ENCODE results near the gene NCK1.
"Not testable (repeated sequence)": the region's sequence is repeated elsewhere in the genome, so short reads cannot be mapped to it uniquely, and the experiment has no call there.

NCK1 gene

GRCh38 chr3:136860541-136860940 lies 1.5 kb upstream of the NCK1 start:
- Histone ChIP-seq H3K27me3 (ENCODE audit: low read depth, low read length) (no peaks in the 10 kb centered on the region), H2AFZ (ENCODE audit: low read depth, low read length) (no peak overlapping the region), H3K4me3 (ENCODE audit: low read length) (peak overlapping the region; percentile 95), H3K27ac (ENCODE audit: low read length) (no peak overlapping the region), H3K4me2 (ENCODE audit: low read length) (peak overlapping the region; percentile 97), H3K79me2 (ENCODE audit: low read length) (peaks cover 37% of the 10 kb centered on the region), H3K36me3 (replicated peaks; ENCODE audit: low read depth, low read length) (peaks cover 22% of the 10 kb centered on the region), H4K20me1 (ENCODE audit: insufficient read depth, low read length) (peaks cover 10% of the 10 kb centered on the region), H3K4me1 (ENCODE audit: low read length) (peaks cover 15% of the 10 kb centered on the region), H3K9me3 (ENCODE audit: insufficient read depth, low read length) (no peaks in the 10 kb centered on the region), H3K9ac (ENCODE audit: low read length) (no peak overlapping the region)
- TF ChIP-seq CTCF (IDR thresholded peaks at IDR 0.05; ENCODE audit: low read depth, low read length): no peak
- TF ChIP-seq EZH2phosphoT487 (IDR thresholded peaks at IDR 0.05; ENCODE audit: low read depth): no peak

GRCh38 chr3:136862617-136863322 lies 762 bp downstream of the NCK1 start:
- Histone ChIP-seq H3K27me3 (ENCODE audit: low read depth, low read length) (no peaks in the 10 kb centered on the region), H3K27ac (ENCODE audit: low read length) (peak overlapping the region; percentile 75), H3K4me1 (ENCODE audit: low read length) (peaks cover 15% of the 10 kb centered on the region), H3K36me3 (replicated peaks; ENCODE audit: low read depth, low read length) (peaks cover 10% of the 10 kb centered on the region), H3K9ac (ENCODE audit: low read length) (peak overlapping the region; percentile 93), H2AFZ (ENCODE audit: low read depth, low read length) (peak overlapping the region; percentile 53), H3K4me3 (ENCODE audit: low read length) (peak overlapping the region; percentile 95), H3K9me3 (ENCODE audit: insufficient read depth, low read length) (no peaks in the 10 kb centered on the region), H4K20me1 (ENCODE audit: insufficient read depth, low read length) (peaks cover 6% of the 10 kb centered on the region), H3K79me2 (ENCODE audit: low read length) (peaks cover 60% of the 10 kb centered on the region), H3K4me2 (ENCODE audit: low read length) (peak overlapping the region; percentile 89)
- TF ChIP-seq CTCF (IDR thresholded peaks at IDR 0.05; ENCODE audit: low read depth, low read length) (no peak), EZH2phosphoT487 (IDR thresholded peaks at IDR 0.05; ENCODE audit: low read depth) (no peak)

- Histone ChIP-seq H3K79me2 (ENCODE audit: low read length) (peaks cover 91% of the 10 kb centered on the region), H3K4me1 (ENCODE audit: low read length) (no peaks in the 10 kb centered on the region), H3K9ac (ENCODE audit: low read length) (no peak overlapping the region), H3K9me3 (ENCODE audit: insufficient read depth, low read length) (no peaks in the 10 kb centered on the region), H3K4me2 (ENCODE audit: low read length) (no peak overlapping the region), H3K27me3 (ENCODE audit: low read depth, low read length) (no peaks in the 10 kb centered on the region), H3K36me3 (replicated peaks; ENCODE audit: low read depth, low read length) (peaks cover 12% of the 10 kb centered on the region), H2AFZ (ENCODE audit: low read depth, low read length) (no peak overlapping the region), H4K20me1 (ENCODE audit: insufficient read depth, low read length) (peaks cover 28% of the 10 kb centered on the region), H3K27ac (ENCODE audit: low read length) (no peak overlapping the region), H3K4me3 (ENCODE audit: low read length) (no peak overlapping the region)
- TF ChIP-seq CTCF (IDR thresholded peaks at IDR 0.05; ENCODE audit: low read depth, low read length) (no peak), EZH2phosphoT487 (IDR thresholded peaks at IDR 0.05; ENCODE audit: low read depth) (no peak)
Observed at GRCh38 chr3:136869282-136869681, 7.3 kb downstream of the NCK1 start.

- not testable (repeated sequence) for H3K4me3 ChIP-seq (ENCODE audit: low read length); H2AFZ ChIP-seq (ENCODE audit: low read depth, low read length); H3K4me1 ChIP-seq (ENCODE audit: low read length); H3K27ac ChIP-seq (ENCODE audit: low read length); H3K9me3 ChIP-seq (ENCODE audit: insufficient read depth, low read length); H3K27me3 ChIP-seq (ENCODE audit: low read depth, low read length); H3K9ac ChIP-seq (ENCODE audit: low read length); H3K4me2 ChIP-seq (ENCODE audit: low read length)
- H3K36me3 ChIP-seq (replicated peaks; ENCODE audit: low read depth, low read length): peaks cover 12% of the 10 kb centered on the region
- peaks cover 79% of the 10 kb centered on the region for H3K79me2 ChIP-seq (ENCODE audit: low read length)
- peaks cover 28% of the 10 kb centered on the region for H4K20me1 ChIP-seq (ENCODE audit: insufficient read depth, low read length)
Observed at GRCh38 chr3:136872258-136872657, 10.2 kb downstream of the NCK1 start.

GRCh38 chr3:136879510-136879909 lies 17.5 kb downstream of the NCK1 start:
- H3K4me1 ChIP-seq (ENCODE audit: low read length); H3K27ac ChIP-seq (ENCODE audit: low read length); H3K36me3 ChIP-seq (replicated peaks; ENCODE audit: low read depth, low read length); H2AFZ ChIP-seq (ENCODE audit: low read depth, low read length); H3K27me3 ChIP-seq (ENCODE audit: low read depth, low read length); H3K4me2 ChIP-seq (ENCODE audit: low read length); H3K9me3 ChIP-seq (ENCODE audit: insufficient read depth, low read length); H3K9ac ChIP-seq (ENCODE audit: low read length); H3K4me3 ChIP-seq (ENCODE audit: low read length): not testable (repeated sequence)
- peaks cover 31% of the 10 kb centered on the region for H4K20me1 ChIP-seq (ENCODE audit: insufficient read depth, low read length)
- H3K79me2 ChIP-seq (ENCODE audit: low read length): peaks cover 70% of the 10 kb centered on the region
